Measurements from ENCODE around the gene C4A. TPM values are rescaled to one million over a fixed set of nuclear protein-coding genes. Genes with fewer than 3 reads are reported as not detected.
"Not testable (repeated sequence)": the region's sequence is repeated elsewhere in the genome, so short reads cannot be mapped to it uniquely, and the experiment has no call there.

The C4A gene
- total RNA-seq, 1 experiment from 2014 or later = 4.3 TPM

DNA sequence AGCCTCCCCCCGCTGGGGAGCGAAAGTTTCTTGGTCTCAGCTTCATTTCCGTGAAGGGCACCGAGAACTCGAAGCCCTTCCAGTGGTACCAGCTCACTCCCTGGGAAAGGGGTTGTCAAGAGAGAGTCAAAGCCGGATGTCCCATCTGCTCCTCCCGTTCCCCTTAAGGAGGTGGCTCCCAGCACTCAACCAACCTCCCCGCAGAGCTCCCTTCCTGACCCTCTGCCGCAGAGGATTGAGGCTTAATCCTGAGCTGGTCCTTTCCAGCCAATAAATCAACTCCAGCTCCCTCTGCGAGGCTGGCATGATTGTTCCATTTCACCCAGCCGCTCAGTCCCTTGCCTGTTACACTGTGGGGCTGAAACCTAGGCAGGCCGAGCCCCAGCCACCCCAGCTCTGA is 26.8 kb downstream of the C4A start:
- H3K27me3 Mint-ChIP-seq (ENCODE audit: low read depth); H3K79me2 ChIP-seq (ENCODE audit: insufficient read depth, low read length); DNase-seq; H3K14ac ChIP-seq (ENCODE audit: insufficient read depth, low read length); H4K20me1 ChIP-seq (ENCODE audit: control insufficient read depth, insufficient read depth, insufficient read length); H3K9ac ChIP-seq (ENCODE audit: extremely low read depth, insufficient read length, low read length); H3K18ac ChIP-seq (ENCODE audit: insufficient read length, low read depth, low read length); H2BK20ac ChIP-seq (ENCODE audit: low read depth, low read length, poor library complexity, severe bottlenecking); H2BK5ac ChIP-seq (ENCODE audit: insufficient read length, low read length); H3K79me1 ChIP-seq (ENCODE audit: insufficient read depth, low read depth, low read length, poor library complexity, severe bottlenecking); H3K27ac ChIP-seq (ENCODE audit: insufficient read length, low read depth, low read length); H2BK120ac ChIP-seq (ENCODE audit: low read depth, low read length, poor library complexity, severe bottlenecking); H4K8ac ChIP-seq (replicated peaks; ENCODE audit: insufficient read length, low read depth, low read length); H2AFZ ChIP-seq (ENCODE audit: low read length); H3K4ac ChIP-seq (ENCODE audit: low read depth, low read length); H3K36me3 Mint-ChIP-seq (ENCODE audit: insufficient read depth in 1 of 3, low read depth in 3 of 3); H3K9me3 Mint-ChIP-seq; H2BK15ac ChIP-seq (ENCODE audit: low read depth, low read length); H3K4me3 Mint-ChIP-seq; H3K23ac ChIP-seq (ENCODE audit: insufficient read length, low read depth, low read length); H2BK12ac ChIP-seq (ENCODE audit: insufficient read length, low read depth, low read length); H4K91ac ChIP-seq (ENCODE audit: insufficient read length, low read depth, low read length); H4K5ac ChIP-seq (ENCODE audit: insufficient read length, low read depth, low read length); H3K4me2 ChIP-seq (ENCODE audit: insufficient read depth, insufficient read length, low read length); H3K4me1 ChIP-seq (ENCODE audit: insufficient read depth, low read length); H3K27me3 ChIP-seq (ENCODE audit: insufficient read depth, low read length); H3K9me3 ChIP-seq (ENCODE audit: control insufficient read depth, low read depth, low read length); H3K27ac Mint-ChIP-seq; H3K56ac ChIP-seq (ENCODE audit: insufficient read length, low read depth, low read length); H3K4me1 Mint-ChIP-seq; H3K23me2 ChIP-seq (ENCODE audit: insufficient read length, low read depth, low read length, poor library complexity, severe bottlenecking); H2AK5ac ChIP-seq (ENCODE audit: insufficient read length, low read length); H3T11ph ChIP-seq (ENCODE audit: low read length): not testable (repeated sequence)
- no CpG with 5 or more reads among the region's 12 CpGs for WGBS (ENCODE audit: extremely low coverage, insufficient read length, low lambda C conversion rate)

DNA sequence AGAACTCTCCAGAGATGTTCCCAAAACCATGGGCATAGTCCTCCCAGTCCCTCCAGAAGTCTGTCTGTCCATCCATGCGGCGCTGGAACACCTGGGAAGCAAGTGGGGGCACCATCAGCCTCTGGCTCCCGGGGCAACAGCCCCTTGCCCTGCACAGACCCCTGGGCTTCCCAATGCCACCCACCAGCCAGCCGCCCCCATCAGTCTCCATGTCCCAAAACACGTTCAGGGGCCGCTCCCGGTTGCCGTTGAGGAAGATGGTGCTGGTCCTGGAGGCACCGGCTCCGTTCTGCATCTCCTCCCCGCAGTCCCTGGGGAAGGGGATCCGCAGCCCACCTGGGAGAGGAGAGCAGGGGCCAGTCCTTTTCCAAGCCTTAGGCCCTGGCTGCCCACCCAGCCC is 27.7 kb downstream of the C4A start:
- H2BK12ac ChIP-seq (ENCODE audit: insufficient read length, low read depth, low read length); H2AFZ ChIP-seq (ENCODE audit: low read length); H3K23me2 ChIP-seq (ENCODE audit: insufficient read length, low read depth, low read length, poor library complexity, severe bottlenecking); H2BK120ac ChIP-seq (ENCODE audit: low read depth, low read length, poor library complexity, severe bottlenecking); H3K23ac ChIP-seq (ENCODE audit: insufficient read length, low read depth, low read length); H2BK15ac ChIP-seq (ENCODE audit: low read depth, low read length); H3K4me2 ChIP-seq (ENCODE audit: insufficient read depth, insufficient read length, low read length); H3K27ac ChIP-seq (ENCODE audit: insufficient read length, low read depth, low read length); H2BK5ac ChIP-seq (ENCODE audit: insufficient read length, low read length); DNase-seq; H3K4ac ChIP-seq (ENCODE audit: low read depth, low read length); H3K79me1 ChIP-seq (ENCODE audit: insufficient read depth, low read depth, low read length, poor library complexity, severe bottlenecking); H4K91ac ChIP-seq (ENCODE audit: insufficient read length, low read depth, low read length); H3K4me1 ChIP-seq (ENCODE audit: insufficient read depth, low read length); H3K56ac ChIP-seq (ENCODE audit: insufficient read length, low read depth, low read length); H3K36me3 Mint-ChIP-seq (ENCODE audit: insufficient read depth in 1 of 3, low read depth in 3 of 3); H4K5ac ChIP-seq (ENCODE audit: insufficient read length, low read depth, low read length); H3K9me3 ChIP-seq (ENCODE audit: control insufficient read depth, low read depth, low read length); H3K27me3 ChIP-seq (ENCODE audit: insufficient read depth, low read length); H3K4me1 Mint-ChIP-seq; H3K9ac ChIP-seq (ENCODE audit: extremely low read depth, insufficient read length, low read length); H3K9me3 Mint-ChIP-seq; H3K79me2 ChIP-seq (ENCODE audit: insufficient read depth, low read length); H2BK20ac ChIP-seq (ENCODE audit: low read depth, low read length, poor library complexity, severe bottlenecking); H3K27ac Mint-ChIP-seq; H2AK5ac ChIP-seq (ENCODE audit: insufficient read length, low read length); H3K27me3 Mint-ChIP-seq (ENCODE audit: low read depth); H4K8ac ChIP-seq (replicated peaks; ENCODE audit: insufficient read length, low read depth, low read length); H3K14ac ChIP-seq (ENCODE audit: insufficient read depth, low read length); H4K20me1 ChIP-seq (ENCODE audit: control insufficient read depth, insufficient read depth, insufficient read length); H3K18ac ChIP-seq (ENCODE audit: insufficient read length, low read depth, low read length); H3K4me3 Mint-ChIP-seq; H3T11ph ChIP-seq (ENCODE audit: low read length): not testable (repeated sequence)
- WGBS (ENCODE audit: extremely low coverage, insufficient read length, low lambda C conversion rate) = no CpG with 5 or more reads among the region's 12 CpGs

Data from H9 (cell line).